OCI-LY1 (cell line): ENCODE results near the gene USP9Y.
"Not testable (repeated sequence)": the region's sequence is repeated elsewhere in the genome, so short reads cannot be mapped to it uniquely, and the experiment has no call there.

Experiments used
- H2AFZ ChIP-seq: fragments of 200-600 bp; sonication (generic), shearing (Covaris generic); 2 replicates; pipeline ENCODE4 v1.6.0; 2014; ENCODE audit warnings: antibody characterized with exemption, mild to moderate bottlenecking, low read length
- H3F3A ChIP-seq: fragments of 200-600 bp; sonication (generic), shearing (Covaris generic); 2 replicates; pipeline ENCODE4 v1.6.0; 2014; ENCODE audit warnings: mild to moderate bottlenecking, antibody characterized with exemption, low read length, moderate library complexity; ENCODE audit not compliant: insufficient read depth
- H3K27ac ChIP-seq: fragments of 200-600 bp; sonication (generic); 2 replicates; pipeline ENCODE4 v1.5.1; 2014; ENCODE audit warnings: low read length, mixed run types, mild to moderate bottlenecking, low read depth; ENCODE audit not compliant: poor library complexity, severe bottlenecking
- H3K27me3 ChIP-seq: fragments of 200-600 bp; sonication (generic); 2 replicates; pipeline ENCODE4 v1.6.0; 2014; ENCODE audit warnings: antibody characterized with exemption, mild to moderate bottlenecking, low read length, moderate library complexity; ENCODE audit not compliant: insufficient read depth
- H3K36me3 ChIP-seq: fragments of 200-600 bp; sonication (generic); 2 replicates; pipeline ENCODE4 v1.6.1; 2014; ENCODE audit warnings: mild to moderate bottlenecking, antibody characterized with exemption, low read length, moderate library complexity, mixed read lengths; ENCODE audit not compliant: insufficient read depth
- H3K4me1 ChIP-seq: fragments of 200-600 bp; sonication (generic); 2 replicates; pipeline ENCODE4 v1.5.1; 2014; ENCODE audit warnings: mild to moderate bottlenecking, low read length, moderate library complexity; ENCODE audit not compliant: insufficient read depth, severe bottlenecking
- H3K4me2 ChIP-seq: fragments of 200-600 bp; sonication (generic), shearing (Covaris generic); 2 replicates; pipeline ENCODE4 v1.6.1; 2014; ENCODE audit warnings: low read length
- H3K4me3 ChIP-seq: fragments of 200-600 bp; sonication (generic); 2 replicates; pipeline ENCODE4 v1.5.1; 2014; ENCODE audit warnings: low read length, low read depth, mild to moderate bottlenecking, mixed read lengths; ENCODE audit not compliant: poor library complexity, severe bottlenecking
- H3K79me2 ChIP-seq: fragments of 200-600 bp; shearing (Covaris generic); 2 replicates; pipeline ENCODE4 v1.6.1; 2016; ENCODE audit warnings: mixed run types, low read length, mixed read lengths; ENCODE audit not compliant: insufficient read depth
- H3K9ac ChIP-seq: fragments of 200-600 bp; sonication (generic), shearing (Covaris generic); 2 replicates; pipeline ENCODE4 v1.6.1; 2014; ENCODE audit warnings: mild to moderate bottlenecking, low read length, mixed read lengths
- H3K9me2 ChIP-seq: fragments of 200-600 bp; sonication (generic), shearing (Covaris generic); 2 replicates; pipeline ENCODE4 v1.6.1; 2014; ENCODE audit warnings: low read depth, mild to moderate bottlenecking, low read length, mixed read lengths
- H3K9me3 ChIP-seq: fragments of 200-600 bp; shearing (Covaris generic); 2 replicates; pipeline ENCODE4 v1.6.1; 2014; ENCODE audit warnings: low read length, mixed read lengths
- H4K20me1 ChIP-seq: fragments of 200-600 bp; sonication (generic), shearing (Covaris generic); 2 replicates; pipeline ENCODE4 v1.6.0; 2016; ENCODE audit warnings: mild to moderate bottlenecking, low read length; ENCODE audit not compliant: insufficient read depth
- CTCF ChIP-seq: fragments of 200-600 bp; sonication (generic), shearing (Covaris generic); IDR thresholded peaks from 2 replicates; pipeline ENCODE4 v1.5.1; 2017; ENCODE audit warnings: mild to moderate bottlenecking, antibody characterized with exemption, low read length, moderate library complexity, mixed read lengths
- EZH2 ChIP-seq: fragments of 200-600 bp; sonication (generic), shearing (Covaris generic); IDR thresholded peaks from 2 replicates; pipeline ENCODE4 v1.8.0; 2017; ENCODE audit warnings: borderline replicate concordance, mixed run types, mild to moderate bottlenecking, antibody characterized with exemption, low read length, moderate library complexity, mixed read lengths

The USP9Y gene

GRCh38 chrY:12662745-12663591 lies 38.1 kb upstream of the USP9Y start:
- H3K79me2 ChIP-seq = peaks cover 21% of the 10 kb centered on the region
- H2AFZ ChIP-seq = no peak overlapping the region

GRCh38 chrY:12663845-12664244 lies 37.2 kb upstream of the USP9Y start:
- peak overlapping the region; percentile 99 for H3K4me3 ChIP-seq
- H3K4me2 ChIP-seq = peak overlapping the region; percentile 67
- not testable (repeated sequence) for H3K27me3 ChIP-seq, H3K9me2 ChIP-seq, H3K9me3 ChIP-seq, H4K20me1 ChIP-seq, H3F3A ChIP-seq, H3K9ac ChIP-seq, H2AFZ ChIP-seq, H3K27ac ChIP-seq
- peaks cover 50% of the 10 kb centered on the region for H3K36me3 ChIP-seq
- peaks cover 23% of the 10 kb centered on the region for H3K79me2 ChIP-seq
- peaks cover 16% of the 10 kb centered on the region for H3K4me1 ChIP-seq

More at GRCh38 chrY:12662745-12663591, 38.1 kb upstream of the USP9Y start:
- Histone ChIP-seq H3K4me2 (peak overlapping the region; percentile 67), H3K4me1 (peaks cover 16% of the 10 kb centered on the region), H3K27ac (peak overlapping the region; percentile 91), H3K4me3 (peak overlapping the region; percentile 99), H3K9me2 (no peaks in the 10 kb centered on the region), H3K27me3 (no peaks in the 10 kb centered on the region), H3K9me3 (no peaks in the 10 kb centered on the region), H3K9ac (peak overlapping the region; percentile 98), H3K36me3 (peaks cover 42% of the 10 kb centered on the region), H3F3A (no peaks in the 10 kb centered on the region), H4K20me1 (no peaks in the 10 kb centered on the region)
- TF ChIP-seq CTCF (no peak), EZH2 (no peak)

GRCh38 chrY:12678111-12678510 lies 22.9 kb upstream of the USP9Y start:
- Histone ChIP-seq H3K79me2 (peaks cover 26% of the 10 kb centered on the region), H4K20me1 (no peaks in the 10 kb centered on the region), H3K27me3 (no peaks in the 10 kb centered on the region), H3K4me1 (no peaks in the 10 kb centered on the region), H3K27ac (no peak overlapping the region), H3F3A (no peaks in the 10 kb centered on the region), H2AFZ (no peak overlapping the region), H3K9ac (no peak overlapping the region), H3K36me3 (peaks cover 44% of the 10 kb centered on the region), H3K4me3 (no peak overlapping the region), H3K9me2 (no peaks in the 10 kb centered on the region), H3K9me3 (no peaks in the 10 kb centered on the region), H3K4me2 (no peak overlapping the region)
- TF ChIP-seq CTCF (no peak), EZH2 (no peak)

GRCh38 chrY:12681535-12681934 lies 19.5 kb upstream of the USP9Y start:
- Histone ChIP-seq H3K9ac (no peak overlapping the region), H3F3A (no peaks in the 10 kb centered on the region), H3K9me3 (no peaks in the 10 kb centered on the region), H4K20me1 (no peaks in the 10 kb centered on the region), H3K4me2 (no peak overlapping the region), H3K4me1 (no peaks in the 10 kb centered on the region), H3K27me3 (no peaks in the 10 kb centered on the region), H2AFZ (no peak overlapping the region), H3K27ac (no peak overlapping the region), H3K9me2 (no peaks in the 10 kb centered on the region), H3K79me2 (peaks cover 28% of the 10 kb centered on the region), H3K4me3 (no peak overlapping the region), H3K36me3 (peaks cover 33% of the 10 kb centered on the region)
- TF ChIP-seq CTCF = no peak
